HCT116 (cell line): ENCODE data around the gene CEND1. TPM values are rescaled to one million over a fixed set of nuclear protein-coding genes. Genes with fewer than 3 reads are reported as not detected.

Experiments
- ATAC-seq: fragments of 200-7000 bp; cut with Tn5 transposase; 2 replicates; pipeline ENCODE4 v1.9.1; 2020; ENCODE audit warnings: mild to moderate bottlenecking, moderate library complexity
- BruUV-seq: library from RNA; stranded (reverse); fragments of 400-500 nt; replicated peaks from 2 replicates; lab custom pipeline; 2021; lab: Mats Ljungman, UMichigan
- CTCF ChIA-PET: fragments of 300-600 bp; sonication (Branson Sonifier 250); formaldehyde crosslinking; loops from one replicate; lab custom pipeline; 2021; ENCODE audit warnings: antibody characterized with exemption; lab: Charles Lee
- POLR2A ChIA-PET: fragments of 300-600, 350-600 bp; sonication (Branson Sonifier 250); formaldehyde crosslinking; loops from one replicate; lab custom pipeline; 2021; ENCODE audit warnings: antibody characterized with exemption; lab: Charles Lee
- RAD21 ChIA-PET, 2 experiments: fragments of 300-600 bp; sonication (Branson Sonifier 250); formaldehyde crosslinking; loops; one replicate each; lab custom pipeline; 2023; ENCODE audit warnings: low total read pairs in 2 of 2; ENCODE audit not compliant: uncharacterized antibody in 2 of 2, unreplicated experiment in 2 of 2, low non-redundant PET in 1 of 2; lab: Charles Lee
- DNase-seq: peaks from one replicate; pipeline ENCODE4 v3.0.0-alpha.2; 2010; ENCODE audit warnings: low read depth, low spot score
- H2AFZ ChIP-seq: fragments of 200-600 bp; shearing (Covaris generic), sonication (generic); 2 replicates; pipeline ENCODE4 v1.6.1; 2017; ENCODE audit warnings: low read depth, mixed run types, mixed read lengths, antibody characterized with exemption, low read length; ENCODE audit not compliant: poor library complexity, severe bottlenecking
- H3K27ac ChIP-seq: 2 replicates; pipeline ENCODE4 v1.5.1; 2012; ENCODE audit warnings: low read depth, low read length
- H3K27me3 ChIP-seq: fragments of 200-600 bp; sonication (generic); 2 replicates; pipeline ENCODE4 v1.6.1; 2016; ENCODE audit warnings: mixed run types, low read length, mixed read lengths; ENCODE audit not compliant: insufficient read depth
- H3K36me3 ChIP-seq, 2 experiments: fragments of 200-500 bp in 1 of 2; fragments of 200-600 bp in 1 of 2; sonication (Bioruptor generic) in 1 of 2; sonication (generic) in 1 of 2; 2 replicates each; pipeline versions ENCODE4 v1.5.1 to v1.6.1; 2014 to 2016; ENCODE audit warnings: low read length in 2 of 2, inconsistent platforms in 1 of 2, mixed read lengths in 1 of 2, mixed run types in 1 of 2; ENCODE audit not compliant: insufficient read depth in 2 of 2, control insufficient read depth in 1 of 2
- H3K4me1 ChIP-seq, 2 experiments: fragments of 200-600 bp in 1 of 2; sonication (generic) in 1 of 2; 2 replicates each; pipeline versions ENCODE4 v1.5.1 to v1.6.1; 2012 to 2017; ENCODE audit warnings: low read length in 2 of 2, inconsistent platforms in 1 of 2, mild to moderate bottlenecking in 1 of 2, mixed read lengths in 1 of 2, mixed run types in 1 of 2, moderate library complexity in 1 of 2; ENCODE audit not compliant: insufficient read depth in 2 of 2, control insufficient read depth in 1 of 2
- H3K4me2 ChIP-seq: fragments of 200-600 bp; sonication (generic); 2 replicates; pipeline ENCODE4 v1.6.1; 2017; ENCODE audit warnings: mixed run types, low read length, mixed read lengths
- H3K4me3 ChIP-seq, 2 experiments: fragments of 200-600 bp in 1 of 2; sonication (generic) in 1 of 2; replicated peaks in 1 of 2; 2 replicates each; pipeline ENCODE4 v1.5.1; 2011 to 2016; ENCODE audit warnings: low read length in 2 of 2, control low read depth in 1 of 2, low read depth in 1 of 2, mild to moderate bottlenecking in 1 of 2, mixed read lengths in 1 of 2, mixed run types in 1 of 2
- H3K79me2 ChIP-seq: fragments of 200-600 bp; sonication (generic); 2 replicates; pipeline ENCODE4 v1.6.1; 2017; ENCODE audit warnings: mild to moderate bottlenecking, mixed run types, low read length, moderate library complexity, mixed read lengths; ENCODE audit not compliant: insufficient read depth
- H3K9ac ChIP-seq: fragments of 200-600 bp; sonication (generic); 2 replicates; pipeline ENCODE4 v1.6.1; 2016; ENCODE audit warnings: low read length, mixed read lengths
- H3K9me2 ChIP-seq: fragments of 200-600 bp; sonication (generic), shearing (Covaris generic); 2 replicates; pipeline ENCODE4 v1.6.1; 2017; ENCODE audit warnings: mixed run types, mild to moderate bottlenecking, moderate library complexity; ENCODE audit not compliant: insufficient read depth
- H3K9me3 ChIP-seq, 2 experiments: fragments of 200-500 bp in 1 of 2; fragments of 200-600 bp in 1 of 2; sonication (Bioruptor generic) in 1 of 2; sonication (generic) in 1 of 2; 2 replicates each; pipeline ENCODE4 v1.6.1; 2014 to 2017; ENCODE audit warnings: low read length in 2 of 2, mixed read lengths in 2 of 2, inconsistent platforms in 1 of 2, low read depth in 1 of 2, mild to moderate bottlenecking in 1 of 2, mixed run types in 1 of 2, moderate library complexity in 1 of 2; ENCODE audit not compliant: control insufficient read depth in 1 of 2, insufficient read depth in 1 of 2
- H4K20me1 ChIP-seq: fragments of 200-600 bp; sonication (generic), shearing (Covaris generic); 2 replicates; pipeline ENCODE4 v1.6.1; 2017; ENCODE audit warnings: mixed run types, mild to moderate bottlenecking, moderate library complexity; ENCODE audit not compliant: insufficient read depth
- CEBPB ChIP-seq: IDR thresholded peaks from 2 replicates; pipeline ENCODE4 v1.6.1; 2012; ENCODE audit warnings: low read depth
- EGR1 ChIP-seq: IDR thresholded peaks from 2 replicates; pipeline ENCODE4 v1.6.1; 2012; ENCODE audit warnings: low read depth
- POLR2AphosphoS5 ChIP-seq: IDR thresholded peaks from 2 replicates; pipeline ENCODE4 v1.6.1; 2011; ENCODE audit warnings: mild to moderate bottlenecking, low read depth, low read length, moderate library complexity
- RAD21 ChIP-seq: IDR thresholded peaks from 2 replicates; pipeline ENCODE4 v1.6.1; 2012; ENCODE audit warnings: low read depth, mild to moderate bottlenecking
- TCF7L2 ChIP-seq: IDR thresholded peaks from 2 replicates; pipeline ENCODE4 v1.7.0; 2011; ENCODE audit warnings: borderline replicate concordance, inconsistent platforms; ENCODE audit not compliant: insufficient read depth, insufficient read length; ENCODE audit errors: extremely low read depth
- ZFX ChIP-seq: fragments of 450-650 bp; IDR thresholded peaks from 2 replicates; pipeline ENCODE4 v1.6.1; 2017
- ZNF274 ChIP-seq: fragments of 200-500 bp; sonication (Bioruptor generic); IDR thresholded peaks from 2 replicates; pipeline ENCODE4 v1.6.1; 2014; ENCODE audit warnings: mild to moderate bottlenecking, low read depth, low read length, inconsistent platforms
- intact Hi-C: fragments of 100-400 bp; cut with micrococcal nuclease; formaldehyde crosslinking; loops from 2 replicates; pipeline ENCODE4 v1.10.0; 2022
- total RNA-seq: library from RNA; stranded (reverse); gene quantifications from one replicate; pipeline ENCODE4 v1.2.1, GENCODE V29; 2021; ENCODE audit not compliant: unreplicated experiment
- TF ChIP-seq, protein P1 (sequence below): IDR thresholded peaks from 2 replicates; pipeline ENCODE4 v1.6.1; 2012
- TF ChIP-seq, protein P2 (sequence below): IDR thresholded peaks from 2 replicates; pipeline ENCODE4 v1.6.1; 2012
- TF ChIP-seq, protein P3 (sequence below): IDR thresholded peaks from 2 replicates; pipeline ENCODE4 v1.6.1; 2012; ENCODE audit warnings: low read depth
- TF ChIP-seq, protein P4 (sequence below), 3 experiments: fragments of 200-600 bp in 1 of 3; sonication (generic) in 1 of 3; IDR thresholded peaks in 2 of 3; conservative IDR thresholded peaks in 1 of 3; 2 replicates each; pipeline ENCODE4 v1.5.1; 2012 to 2017; ENCODE audit warnings: low read depth in 2 of 3, low read length in 2 of 3, antibody characterized with exemption in 1 of 3, borderline replicate concordance in 1 of 3, control low read depth in 1 of 3, mild to moderate bottlenecking in 1 of 3, mixed read lengths in 1 of 3, mixed run types in 1 of 3, moderate library complexity in 1 of 3; ENCODE audit not compliant: insufficient read depth in 1 of 3

Gene CEND1
- total RNA-seq, 1 experiment from 2014 or later, result 0.27 TPM

- peak overlapping the region; percentile 79 to 91 for H3K4me3 ChIP-seq
- ATAC-seq (peak; percentile 1; the same call in 1 of the 2 replicates), DNase-seq (no peak)
- intact Hi-C loops, result no loop called here
- POLR2A ChIA-PET, result no interaction called here
- TF ChIP-seq, protein P1, sequence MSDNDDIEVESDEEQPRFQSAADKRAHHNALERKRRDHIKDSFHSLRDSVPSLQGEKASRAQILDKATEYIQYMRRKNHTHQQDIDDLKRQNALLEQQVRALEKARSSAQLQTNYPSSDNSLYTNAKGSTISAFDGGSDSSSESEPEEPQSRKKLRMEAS, result peak; percentile 62; the same call in 1 of the 2 replicates
- peak; percentile 39; the same call in 1 of the 2 replicates for TF ChIP-seq EGR1
- TF ChIP-seq, protein P2, sequence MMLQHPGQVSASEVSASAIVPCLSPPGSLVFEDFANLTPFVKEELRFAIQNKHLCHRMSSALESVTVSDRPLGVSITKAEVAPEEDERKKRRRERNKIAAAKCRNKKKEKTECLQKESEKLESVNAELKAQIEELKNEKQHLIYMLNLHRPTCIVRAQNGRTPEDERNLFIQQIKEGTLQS, result no peak
- H4K20me1 ChIP-seq, result no peaks in the 10 kb centered on the region
- RAD21 ChIA-PET, result no interaction called here
- no peaks in the 10 kb centered on the region; a peak in 2 of 4 replicates for H3K36me3 ChIP-seq
- peaks cover 56% of the 10 kb centered on the region for H3K79me2 ChIP-seq
- no peaks in the 10 kb centered on the region for H3K27me3 ChIP-seq
- peak overlapping the region; percentile 90 for H3K4me2 ChIP-seq
- peaks cover 24 to 52% of the 10 kb centered on the region in 2 experiments; a peak in 3 of 4 replicates for H3K4me1 ChIP-seq
- H3K9me2 ChIP-seq, result no peaks in the 10 kb centered on the region
- H2AFZ ChIP-seq, result no peak overlapping the region
- peak overlapping the region; percentile 94 for H3K9ac ChIP-seq
- peak overlapping the region; percentile 91 for H3K27ac ChIP-seq
- no peaks in the 10 kb centered on the region for H3K9me3 ChIP-seq
- CTCF ChIA-PET, result interaction anchor here (1.0 to 2.7 kb wide), 3 partner anchors 15 to 43 kb away, joined by 3 to 10 read pairs (median 6); no protein-coding TSS in a partner anchor
- BruUV-seq, result no TSS peak
Observed at GRCh38 chr11:748007-748359, 41.9 kb downstream of the CEND1 start.

DNA sequence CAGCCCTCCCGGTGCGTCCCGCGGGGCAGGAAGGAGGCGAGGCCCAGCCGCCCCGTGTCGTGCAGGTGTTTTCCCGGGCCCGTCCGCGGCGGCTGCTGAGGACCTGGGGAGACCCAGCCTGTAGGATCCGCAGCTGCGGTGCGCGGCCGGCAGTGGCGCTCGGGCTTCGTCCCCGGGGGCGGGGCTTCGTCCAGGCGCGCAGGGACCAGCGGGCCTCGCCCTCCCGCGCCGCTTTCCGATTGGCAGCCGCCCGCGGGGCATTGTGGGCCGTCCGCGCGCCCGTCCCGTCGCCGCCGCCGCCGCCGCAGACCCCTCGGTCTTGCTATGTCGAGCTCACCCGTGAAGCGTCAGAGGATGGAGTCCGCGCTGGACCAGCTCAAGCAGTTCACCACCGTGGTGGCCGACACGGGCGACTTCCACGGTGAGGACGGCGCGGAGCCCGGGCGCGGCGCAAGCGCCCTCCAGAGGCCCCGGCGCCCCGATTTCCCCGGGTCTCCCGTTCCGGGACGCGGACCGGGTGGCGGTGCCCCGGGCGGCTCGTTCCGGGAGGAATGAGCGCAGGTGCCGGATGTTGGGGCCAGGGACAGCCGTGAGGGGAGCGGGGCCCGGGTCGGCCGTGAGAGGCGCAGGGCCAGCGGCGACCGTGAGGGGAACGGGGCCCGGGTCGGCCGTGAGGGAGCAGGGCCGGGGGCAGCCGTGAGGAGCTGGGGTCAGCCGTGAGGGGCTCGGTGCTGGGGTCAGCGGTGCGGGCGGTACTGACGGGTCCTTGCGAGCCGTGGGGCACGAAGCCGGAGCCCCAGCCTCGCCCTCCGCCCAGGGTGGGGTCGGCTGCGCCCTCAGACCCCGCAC, 42.5 kb downstream of the CEND1 start, which contains the start of gene TALDO1:
Gene TALDO1, plus strand, starts transcription at position 307 of the 849 bp plus-strand sequence. Its CDS starts 18 bp downstream, at position 325.
- peak; percentile 95 for ATAC-seq
- H4K20me1 ChIP-seq, result no peaks in the 10 kb centered on the region
- no peaks in the 10 kb centered on the region for H3K27me3 ChIP-seq
- BruUV-seq, result no TSS peak
- H3K36me3 ChIP-seq, result no peaks in the 10 kb centered on the region; a peak in 2 of 4 replicates
- H3K79me2 ChIP-seq, result peaks cover 50% of the 10 kb centered on the region
- DNase-seq, result peak; percentile 57
- ChIA-PET RAD21 (no interaction called here), CTCF (interaction anchor here (1.0 to 2.7 kb wide), 3 partner anchors 15 to 43 kb away, joined by 3 to 10 read pairs (median 6); no protein-coding TSS in a partner anchor), POLR2A (interaction anchor here (0.5 to 0.6 kb wide), 2 partner anchors 8 to 392 kb away, joined by 3 to 8 read pairs; no protein-coding TSS in a partner anchor)
- no peak within 1 kb of the TSS for H2AFZ ChIP-seq
- no peaks in the 10 kb centered on the region for H3K9me3 ChIP-seq
- H3K4me1 ChIP-seq, result peaks cover 24 to 57% of the 10 kb centered on the region in 2 experiments; a peak in 3 of 4 replicates
- peak within 1 kb of the TSS; percentile 91 for H3K27ac ChIP-seq
- H3K9ac ChIP-seq, result peak within 1 kb of the TSS; percentile 94
- peak within 1 kb of the TSS; percentile 79 to 91 for H3K4me3 ChIP-seq
- peak within 1 kb of the TSS; percentile 90 for H3K4me2 ChIP-seq
- H3K9me2 ChIP-seq, result no peaks in the 10 kb centered on the region
- intact Hi-C loops, result no loop called here
- TF ChIP-seq CEBPB, result no peak
- no peak for TF ChIP-seq RAD21
- peak; percentile 75 for TF ChIP-seq POLR2AphosphoS5
- TF ChIP-seq ZNF274, result no peak
- TF ChIP-seq ZFX, result peak; percentile 79; the same call in 1 of the 2 replicates
- no peak for TF ChIP-seq TCF7L2
- TF ChIP-seq, protein P3, sequence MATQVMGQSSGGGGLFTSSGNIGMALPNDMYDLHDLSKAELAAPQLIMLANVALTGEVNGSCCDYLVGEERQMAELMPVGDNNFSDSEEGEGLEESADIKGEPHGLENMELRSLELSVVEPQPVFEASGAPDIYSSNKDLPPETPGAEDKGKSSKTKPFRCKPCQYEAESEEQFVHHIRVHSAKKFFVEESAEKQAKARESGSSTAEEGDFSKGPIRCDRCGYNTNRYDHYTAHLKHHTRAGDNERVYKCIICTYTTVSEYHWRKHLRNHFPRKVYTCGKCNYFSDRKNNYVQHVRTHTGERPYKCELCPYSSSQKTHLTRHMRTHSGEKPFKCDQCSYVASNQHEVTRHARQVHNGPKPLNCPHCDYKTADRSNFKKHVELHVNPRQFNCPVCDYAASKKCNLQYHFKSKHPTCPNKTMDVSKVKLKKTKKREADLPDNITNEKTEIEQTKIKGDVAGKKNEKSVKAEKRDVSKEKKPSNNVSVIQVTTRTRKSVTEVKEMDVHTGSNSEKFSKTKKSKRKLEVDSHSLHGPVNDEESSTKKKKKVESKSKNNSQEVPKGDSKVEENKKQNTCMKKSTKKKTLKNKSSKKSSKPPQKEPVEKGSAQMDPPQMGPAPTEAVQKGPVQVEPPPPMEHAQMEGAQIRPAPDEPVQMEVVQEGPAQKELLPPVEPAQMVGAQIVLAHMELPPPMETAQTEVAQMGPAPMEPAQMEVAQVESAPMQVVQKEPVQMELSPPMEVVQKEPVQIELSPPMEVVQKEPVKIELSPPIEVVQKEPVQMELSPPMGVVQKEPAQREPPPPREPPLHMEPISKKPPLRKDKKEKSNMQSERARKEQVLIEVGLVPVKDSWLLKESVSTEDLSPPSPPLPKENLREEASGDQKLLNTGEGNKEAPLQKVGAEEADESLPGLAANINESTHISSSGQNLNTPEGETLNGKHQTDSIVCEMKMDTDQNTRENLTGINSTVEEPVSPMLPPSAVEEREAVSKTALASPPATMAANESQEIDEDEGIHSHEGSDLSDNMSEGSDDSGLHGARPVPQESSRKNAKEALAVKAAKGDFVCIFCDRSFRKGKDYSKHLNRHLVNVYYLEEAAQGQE, result no peak
- TF ChIP-seq, protein P4, sequence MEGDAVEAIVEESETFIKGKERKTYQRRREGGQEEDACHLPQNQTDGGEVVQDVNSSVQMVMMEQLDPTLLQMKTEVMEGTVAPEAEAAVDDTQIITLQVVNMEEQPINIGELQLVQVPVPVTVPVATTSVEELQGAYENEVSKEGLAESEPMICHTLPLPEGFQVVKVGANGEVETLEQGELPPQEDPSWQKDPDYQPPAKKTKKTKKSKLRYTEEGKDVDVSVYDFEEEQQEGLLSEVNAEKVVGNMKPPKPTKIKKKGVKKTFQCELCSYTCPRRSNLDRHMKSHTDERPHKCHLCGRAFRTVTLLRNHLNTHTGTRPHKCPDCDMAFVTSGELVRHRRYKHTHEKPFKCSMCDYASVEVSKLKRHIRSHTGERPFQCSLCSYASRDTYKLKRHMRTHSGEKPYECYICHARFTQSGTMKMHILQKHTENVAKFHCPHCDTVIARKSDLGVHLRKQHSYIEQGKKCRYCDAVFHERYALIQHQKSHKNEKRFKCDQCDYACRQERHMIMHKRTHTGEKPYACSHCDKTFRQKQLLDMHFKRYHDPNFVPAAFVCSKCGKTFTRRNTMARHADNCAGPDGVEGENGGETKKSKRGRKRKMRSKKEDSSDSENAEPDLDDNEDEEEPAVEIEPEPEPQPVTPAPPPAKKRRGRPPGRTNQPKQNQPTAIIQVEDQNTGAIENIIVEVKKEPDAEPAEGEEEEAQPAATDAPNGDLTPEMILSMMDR (IDR thresholded peaks at IDR 0.05 in 2 of 3, conservative IDR thresholded peaks at IDR 0.05 in 1 of 3; ENCODE audit: borderline replicate concordance in 1 of 3, insufficient read depth in 1 of 3, low read depth in 2 of 3, low read length in 2 of 3), result 0 out of 6 replicates have a peak, but pooled peaks of 1 of the 3 experiments have one; percentile 1
